HCT116 (cell line): ENCODE measurements around the gene KCNMB4. TPM values are rescaled to one million over a fixed set of nuclear protein-coding genes. Genes with fewer than 3 reads are reported as not detected.

Experiments used
- ATAC-seq: fragments of 200-7000 bp; cut with Tn5 transposase; 2 replicates; pipeline ENCODE4 v1.9.1; 2020; ENCODE audit warnings: mild to moderate bottlenecking, moderate library complexity
- BruUV-seq: library from RNA; stranded (reverse); fragments of 400-500 nt; replicated peaks from 2 replicates; lab custom pipeline; 2021; lab: Mats Ljungman, UMichigan
- CTCF ChIA-PET: fragments of 300-600 bp; sonication (Branson Sonifier 250); formaldehyde crosslinking; loops from one replicate; lab custom pipeline; 2021; ENCODE audit warnings: antibody characterized with exemption; lab: Charles Lee
- POLR2A ChIA-PET: fragments of 300-600, 350-600 bp; sonication (Branson Sonifier 250); formaldehyde crosslinking; loops from one replicate; lab custom pipeline; 2021; ENCODE audit warnings: antibody characterized with exemption; lab: Charles Lee
- RAD21 ChIA-PET, 2 experiments: fragments of 300-600 bp; sonication (Branson Sonifier 250); formaldehyde crosslinking; loops; one replicate each; lab custom pipeline; 2023; ENCODE audit warnings: low total read pairs in 2 of 2; ENCODE audit not compliant: uncharacterized antibody in 2 of 2, unreplicated experiment in 2 of 2, low non-redundant PET in 1 of 2; lab: Charles Lee
- DNase-seq: peaks from one replicate; pipeline ENCODE4 v3.0.0-alpha.2; 2010; ENCODE audit warnings: low read depth, low spot score
- H2AFZ ChIP-seq: fragments of 200-600 bp; shearing (Covaris generic), sonication (generic); 2 replicates; pipeline ENCODE4 v1.6.1; 2017; ENCODE audit warnings: low read depth, mixed run types, mixed read lengths, antibody characterized with exemption, low read length; ENCODE audit not compliant: poor library complexity, severe bottlenecking
- H3K27ac ChIP-seq: 2 replicates; pipeline ENCODE4 v1.5.1; 2012; ENCODE audit warnings: low read depth, low read length
- H3K27me3 ChIP-seq: fragments of 200-600 bp; sonication (generic); 2 replicates; pipeline ENCODE4 v1.6.1; 2016; ENCODE audit warnings: mixed run types, low read length, mixed read lengths; ENCODE audit not compliant: insufficient read depth
- H3K36me3 ChIP-seq, 2 experiments: fragments of 200-500 bp in 1 of 2; fragments of 200-600 bp in 1 of 2; sonication (Bioruptor generic) in 1 of 2; sonication (generic) in 1 of 2; 2 replicates each; pipeline versions ENCODE4 v1.5.1 to v1.6.1; 2014 to 2016; ENCODE audit warnings: low read length in 2 of 2, inconsistent platforms in 1 of 2, mixed read lengths in 1 of 2, mixed run types in 1 of 2; ENCODE audit not compliant: insufficient read depth in 2 of 2, control insufficient read depth in 1 of 2
- H3K4me1 ChIP-seq, 2 experiments: fragments of 200-600 bp in 1 of 2; sonication (generic) in 1 of 2; 2 replicates each; pipeline versions ENCODE4 v1.5.1 to v1.6.1; 2012 to 2017; ENCODE audit warnings: low read length in 2 of 2, inconsistent platforms in 1 of 2, mild to moderate bottlenecking in 1 of 2, mixed read lengths in 1 of 2, mixed run types in 1 of 2, moderate library complexity in 1 of 2; ENCODE audit not compliant: insufficient read depth in 2 of 2, control insufficient read depth in 1 of 2
- H3K4me2 ChIP-seq: fragments of 200-600 bp; sonication (generic); 2 replicates; pipeline ENCODE4 v1.6.1; 2017; ENCODE audit warnings: mixed run types, low read length, mixed read lengths
- H3K4me3 ChIP-seq, 2 experiments: fragments of 200-600 bp in 1 of 2; sonication (generic) in 1 of 2; replicated peaks in 1 of 2; 2 replicates each; pipeline ENCODE4 v1.5.1; 2011 to 2016; ENCODE audit warnings: low read length in 2 of 2, control low read depth in 1 of 2, low read depth in 1 of 2, mild to moderate bottlenecking in 1 of 2, mixed read lengths in 1 of 2, mixed run types in 1 of 2
- H3K79me2 ChIP-seq: fragments of 200-600 bp; sonication (generic); 2 replicates; pipeline ENCODE4 v1.6.1; 2017; ENCODE audit warnings: mild to moderate bottlenecking, mixed run types, low read length, moderate library complexity, mixed read lengths; ENCODE audit not compliant: insufficient read depth
- H3K9ac ChIP-seq: fragments of 200-600 bp; sonication (generic); 2 replicates; pipeline ENCODE4 v1.6.1; 2016; ENCODE audit warnings: low read length, mixed read lengths
- H3K9me2 ChIP-seq: fragments of 200-600 bp; sonication (generic), shearing (Covaris generic); 2 replicates; pipeline ENCODE4 v1.6.1; 2017; ENCODE audit warnings: mixed run types, mild to moderate bottlenecking, moderate library complexity; ENCODE audit not compliant: insufficient read depth
- H3K9me3 ChIP-seq, 2 experiments: fragments of 200-500 bp in 1 of 2; fragments of 200-600 bp in 1 of 2; sonication (Bioruptor generic) in 1 of 2; sonication (generic) in 1 of 2; 2 replicates each; pipeline ENCODE4 v1.6.1; 2014 to 2017; ENCODE audit warnings: low read length in 2 of 2, mixed read lengths in 2 of 2, inconsistent platforms in 1 of 2, low read depth in 1 of 2, mild to moderate bottlenecking in 1 of 2, mixed run types in 1 of 2, moderate library complexity in 1 of 2; ENCODE audit not compliant: control insufficient read depth in 1 of 2, insufficient read depth in 1 of 2
- H4K20me1 ChIP-seq: fragments of 200-600 bp; sonication (generic), shearing (Covaris generic); 2 replicates; pipeline ENCODE4 v1.6.1; 2017; ENCODE audit warnings: mixed run types, mild to moderate bottlenecking, moderate library complexity; ENCODE audit not compliant: insufficient read depth
- ATF3 ChIP-seq: IDR thresholded peaks from 2 replicates; pipeline ENCODE4 v1.6.1; 2012
- CBX3 ChIP-seq: IDR thresholded peaks from 2 replicates; pipeline ENCODE4 v1.6.1; 2012; ENCODE audit warnings: low read depth
- CEBPB ChIP-seq: IDR thresholded peaks from 2 replicates; pipeline ENCODE4 v1.6.1; 2012; ENCODE audit warnings: low read depth
- EGR1 ChIP-seq: IDR thresholded peaks from 2 replicates; pipeline ENCODE4 v1.6.1; 2012; ENCODE audit warnings: low read depth
- EZH2 ChIP-seq: fragments of 200-600 bp; sonication (generic); IDR thresholded peaks from 2 replicates; pipeline ENCODE4 v1.6.1; 2017; ENCODE audit warnings: antibody characterized with exemption, mixed run types
- EZH2phosphoT487 ChIP-seq: fragments of 200-600 bp; IDR thresholded peaks from 2 replicates; pipeline ENCODE4 v1.6.1; 2018; ENCODE audit warnings: antibody characterized with exemption, borderline replicate concordance
- FOSL1 ChIP-seq: IDR thresholded peaks from 2 replicates; pipeline ENCODE4 v1.6.1; 2012; ENCODE audit warnings: low read depth
- MAX ChIP-seq: IDR thresholded peaks from 2 replicates; pipeline ENCODE4 v1.6.1; 2012
- POLR2A ChIP-seq: IDR thresholded peaks from 2 replicates; pipeline ENCODE4 v1.7.0; 2011; ENCODE audit warnings: borderline replicate concordance; ENCODE audit not compliant: insufficient read depth, insufficient read length; ENCODE audit errors: extremely low read depth
- POLR2AphosphoS5 ChIP-seq: IDR thresholded peaks from 2 replicates; pipeline ENCODE4 v1.6.1; 2011; ENCODE audit warnings: mild to moderate bottlenecking, low read depth, low read length, moderate library complexity
- RAD21 ChIP-seq: IDR thresholded peaks from 2 replicates; pipeline ENCODE4 v1.6.1; 2012; ENCODE audit warnings: low read depth, mild to moderate bottlenecking
- REST ChIP-seq: IDR thresholded peaks from 2 replicates; pipeline ENCODE4 v1.6.1; 2012; ENCODE audit warnings: low read depth
- SIN3A ChIP-seq: IDR thresholded peaks from 2 replicates; pipeline ENCODE4 v1.6.1; 2012; ENCODE audit warnings: low read depth
- YY1 ChIP-seq: IDR thresholded peaks from 2 replicates; pipeline ENCODE4 v1.6.1; 2011; ENCODE audit warnings: low read length, low read depth, moderate library complexity, mild to moderate bottlenecking; ENCODE audit not compliant: insufficient replicate concordance; ENCODE audit errors: extremely low read depth
- ZNF274 ChIP-seq: fragments of 200-500 bp; sonication (Bioruptor generic); IDR thresholded peaks from 2 replicates; pipeline ENCODE4 v1.6.1; 2014; ENCODE audit warnings: mild to moderate bottlenecking, low read depth, low read length, inconsistent platforms
- intact Hi-C: fragments of 100-400 bp; cut with micrococcal nuclease; formaldehyde crosslinking; loops from 2 replicates; pipeline ENCODE4 v1.10.0; 2022
- total RNA-seq: library from RNA; stranded (reverse); gene quantifications from one replicate; pipeline ENCODE4 v1.2.1, GENCODE V29; 2021; ENCODE audit not compliant: unreplicated experiment

Gene KCNMB4
- total RNA-seq, 1 experiment from 2014 or later: 5.0 TPM

GRCh38 chr12:70338531-70338930, 27.6 kb upstream of the KCNMB4 start:
- no peaks in the 10 kb centered on the region for H4K20me1 ChIP-seq
- TF ChIP-seq CBX3: no peak
- TF ChIP-seq ATF3: no peak
- TF ChIP-seq RAD21: no peak
- intact Hi-C loops: no loop called here
- H3K79me2 ChIP-seq: no peaks in the 10 kb centered on the region
- no TSS peak for BruUV-seq
- H3K9ac ChIP-seq: no peak overlapping the region
- no peak overlapping the region for H3K27ac ChIP-seq
- peaks cover 29 to 33% of the 10 kb centered on the region in 2 experiments; a peak in 3 of 4 replicates for H3K36me3 ChIP-seq
- no peak overlapping the region for H3K4me2 ChIP-seq
- H3K4me1 ChIP-seq: no peaks in the 10 kb centered on the region
- H3K9me2 ChIP-seq: no peaks in the 10 kb centered on the region
- H2AFZ ChIP-seq: no peak overlapping the region
- ATAC-seq (no peak), DNase-seq (no peak)
- ChIA-PET RAD21 (no interaction called here), POLR2A (no interaction called here), CTCF (no interaction called here)
- no peaks in the 10 kb centered on the region for H3K27me3 ChIP-seq
- no peak overlapping the region for H3K4me3 ChIP-seq
- no peaks in the 10 kb centered on the region for H3K9me3 ChIP-seq

- CTCF ChIA-PET: no interaction called here
- H3K9ac ChIP-seq: no peak overlapping the region
- RAD21 ChIA-PET: no interaction called here
- no peaks in the 10 kb centered on the region for H3K79me2 ChIP-seq
- ATAC-seq (no peak), DNase-seq (no peak)
- intact Hi-C loops: no loop called here
- TF ChIP-seq EGR1 (no peak), FOSL1 (no peak), POLR2AphosphoS5 (no peak), REST (no peak), EZH2 (no peak), CEBPB (no peak), POLR2A (no peak), YY1 (no peak), EZH2phosphoT487 (no peak), MAX (no peak), RAD21 (no peak), CBX3 (no peak), ATF3 (no peak), SIN3A (no peak), ZNF274 (no peak)
- H3K4me3 ChIP-seq: no peak overlapping the region
- BruUV-seq: no TSS peak
- H3K9me2 ChIP-seq: no peaks in the 10 kb centered on the region
- no peak overlapping the region for H2AFZ ChIP-seq
- H3K36me3 ChIP-seq: peaks cover 0 to 13% of the 10 kb centered on the region in 2 experiments; a peak in 2 of 4 replicates
- H3K9me3 ChIP-seq: no peaks in the 10 kb centered on the region
- H3K27me3 ChIP-seq: no peaks in the 10 kb centered on the region
- POLR2A ChIA-PET: no interaction called here
- no peaks in the 10 kb centered on the region for H4K20me1 ChIP-seq
- no peaks in the 10 kb centered on the region for H3K4me1 ChIP-seq
- H3K27ac ChIP-seq: no peak overlapping the region
- no peak overlapping the region for H3K4me2 ChIP-seq
Observed at GRCh38 chr12:70351076-70351475, 15.0 kb upstream of the KCNMB4 start.
